Retinal pigment epithelial cell (primary cell): ENCODE results near the gene ZNF581.

Experiments used
- DNase-seq: peaks from one replicate; pipeline ENCODE4 v3.0.0-alpha.2; 2010; ENCODE audit warnings: low read depth
- H3K4me3 ChIP-seq: 2 replicates; pipeline ENCODE4 v1.5.1; 2011; ENCODE audit warnings: mild to moderate bottlenecking, low read length, control low read depth, moderate library complexity
- TF ChIP-seq, protein P1 (sequence below): conservative IDR thresholded peaks from 2 replicates; pipeline ENCODE4 v1.5.1; 2011; ENCODE audit warnings: low read depth, low read length, control low read depth, inconsistent platforms

The ZNF581 gene, protein sequence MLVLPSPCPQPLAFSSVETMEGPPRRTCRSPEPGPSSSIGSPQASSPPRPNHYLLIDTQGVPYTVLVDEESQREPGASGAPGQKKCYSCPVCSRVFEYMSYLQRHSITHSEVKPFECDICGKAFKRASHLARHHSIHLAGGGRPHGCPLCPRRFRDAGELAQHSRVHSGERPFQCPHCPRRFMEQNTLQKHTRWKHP

DNA sequence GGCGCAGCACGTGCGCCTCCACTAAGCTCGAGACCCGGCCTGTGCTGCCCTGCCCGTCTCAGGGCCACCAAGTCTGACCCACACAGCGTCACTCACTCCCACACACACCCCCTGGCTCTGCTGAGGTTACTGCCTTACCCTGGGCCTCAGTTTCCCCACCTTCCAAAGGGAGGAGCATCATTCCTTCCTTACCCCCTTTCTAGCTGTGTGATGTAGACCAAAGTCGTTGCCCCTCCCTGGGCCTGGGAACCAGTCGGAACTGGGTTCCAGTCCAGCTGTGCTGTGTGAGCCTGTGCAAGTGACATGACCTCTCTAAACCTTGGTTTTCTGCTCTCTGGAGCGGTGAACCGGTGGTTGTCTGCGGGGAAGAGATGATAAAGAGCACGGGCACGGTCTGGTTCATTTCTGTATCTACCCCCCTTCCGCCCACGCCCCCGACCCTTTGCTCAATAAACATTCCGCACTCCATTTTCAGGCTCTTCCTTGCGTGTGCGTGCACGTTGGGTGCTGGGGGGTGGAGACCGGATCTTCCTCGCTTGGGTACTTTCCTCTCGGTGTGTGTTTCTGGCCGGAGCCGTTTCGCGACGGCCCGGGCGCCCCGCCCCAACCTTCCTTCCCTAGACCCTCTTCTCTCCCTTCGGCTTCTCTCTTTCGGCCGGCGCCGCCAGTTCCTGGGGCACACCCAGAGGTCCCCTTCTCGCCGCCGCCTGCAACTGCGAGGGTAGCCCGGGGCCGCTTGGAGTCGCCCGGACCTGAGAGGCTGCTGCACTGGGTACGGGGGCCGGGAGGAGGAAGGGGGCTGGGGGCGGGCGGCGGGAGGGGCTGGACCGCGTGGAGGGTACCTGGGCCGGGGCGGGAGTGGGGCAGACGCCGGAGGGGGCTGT, at the start of gene ZNF581:
Gene ZNF581 (plus strand): TSS at position 647 of the 884 bp plus-strand sequence. CDS start 923 bp downstream, outside the sequence.
- no peak for DNase-seq
- TF ChIP-seq, protein P1, sequence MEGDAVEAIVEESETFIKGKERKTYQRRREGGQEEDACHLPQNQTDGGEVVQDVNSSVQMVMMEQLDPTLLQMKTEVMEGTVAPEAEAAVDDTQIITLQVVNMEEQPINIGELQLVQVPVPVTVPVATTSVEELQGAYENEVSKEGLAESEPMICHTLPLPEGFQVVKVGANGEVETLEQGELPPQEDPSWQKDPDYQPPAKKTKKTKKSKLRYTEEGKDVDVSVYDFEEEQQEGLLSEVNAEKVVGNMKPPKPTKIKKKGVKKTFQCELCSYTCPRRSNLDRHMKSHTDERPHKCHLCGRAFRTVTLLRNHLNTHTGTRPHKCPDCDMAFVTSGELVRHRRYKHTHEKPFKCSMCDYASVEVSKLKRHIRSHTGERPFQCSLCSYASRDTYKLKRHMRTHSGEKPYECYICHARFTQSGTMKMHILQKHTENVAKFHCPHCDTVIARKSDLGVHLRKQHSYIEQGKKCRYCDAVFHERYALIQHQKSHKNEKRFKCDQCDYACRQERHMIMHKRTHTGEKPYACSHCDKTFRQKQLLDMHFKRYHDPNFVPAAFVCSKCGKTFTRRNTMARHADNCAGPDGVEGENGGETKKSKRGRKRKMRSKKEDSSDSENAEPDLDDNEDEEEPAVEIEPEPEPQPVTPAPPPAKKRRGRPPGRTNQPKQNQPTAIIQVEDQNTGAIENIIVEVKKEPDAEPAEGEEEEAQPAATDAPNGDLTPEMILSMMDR = no peak
- peak within 1 kb of the TSS; percentile 79 for H3K4me3 ChIP-seq

DNA sequence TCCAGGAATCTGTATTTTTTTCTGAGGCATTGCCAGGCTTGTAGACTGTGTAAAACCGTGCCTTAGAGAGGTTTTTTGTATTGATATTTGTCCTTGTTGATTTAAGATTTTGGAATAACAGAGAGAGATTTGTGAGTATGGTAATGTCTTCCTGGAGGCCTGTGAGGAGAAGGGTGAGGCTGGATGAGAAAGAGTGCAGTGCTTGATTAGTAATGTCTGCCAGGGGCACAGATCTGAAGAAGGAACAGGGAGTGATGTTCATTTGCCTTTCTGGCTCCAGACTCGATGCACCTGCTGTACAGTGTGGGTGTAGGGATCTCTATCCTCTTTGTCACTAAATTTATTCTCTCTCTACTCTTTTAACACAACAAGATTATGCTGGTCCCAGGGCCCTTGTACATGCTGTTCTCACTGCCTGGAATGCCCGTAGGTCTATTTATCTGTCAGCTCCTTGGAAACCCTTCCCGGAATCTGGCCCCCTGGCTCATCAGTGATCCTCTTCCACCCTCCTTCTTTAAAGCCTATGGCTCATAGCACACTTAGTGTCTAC, 48.4 kb upstream of the ZNF581 start:
- H3K4me3 ChIP-seq = no peak overlapping the region
- DNase-seq = no peak
- TF ChIP-seq, protein P1 = no peak

DNA sequence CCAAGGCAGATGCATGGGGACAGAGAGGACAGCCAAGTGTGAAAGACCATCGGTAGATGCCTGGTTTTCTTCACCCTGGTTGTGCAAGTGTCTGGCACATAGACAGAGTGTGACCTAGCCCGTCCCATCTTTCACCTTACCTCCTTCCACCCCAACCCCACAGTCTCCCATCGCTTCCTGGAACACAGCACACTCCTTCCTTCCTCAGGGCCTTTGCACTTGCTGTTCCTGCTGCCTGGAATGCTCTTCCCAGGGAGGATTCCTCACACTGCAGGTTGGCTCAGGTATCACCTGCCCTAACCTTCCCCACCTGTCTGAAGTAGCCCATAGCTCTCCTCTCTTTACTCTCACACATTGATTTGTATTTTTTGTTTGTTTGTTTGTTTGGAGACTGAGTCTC, 47.1 kb upstream of the ZNF581 start:
- no peak overlapping the region for H3K4me3 ChIP-seq
- DNase-seq = no peak
- TF ChIP-seq, protein P1 = no peak

DNA sequence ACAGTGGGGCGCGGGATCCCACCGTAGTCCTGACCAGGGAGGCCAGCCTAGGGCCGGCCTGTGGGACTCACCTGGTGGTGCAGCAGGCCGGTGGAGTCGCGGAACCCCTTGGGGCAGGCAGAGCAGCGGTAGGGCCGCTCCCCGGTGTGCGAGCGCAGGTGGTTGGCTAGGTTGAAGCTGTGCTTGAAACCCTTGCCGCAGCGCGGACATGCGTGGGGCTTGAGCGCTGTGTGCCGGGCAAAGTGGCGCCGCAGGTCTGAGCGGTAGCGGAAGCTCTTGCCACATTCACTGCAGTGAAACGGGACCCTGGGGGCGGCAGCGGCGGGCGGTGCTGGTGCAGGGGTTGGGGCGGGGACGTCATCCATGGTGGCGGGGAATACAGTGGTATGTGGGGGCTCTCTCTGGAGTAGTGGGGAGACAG, 45.9 kb upstream of the ZNF581 start:
- TF ChIP-seq, protein P1 = no peak
- DNase-seq = no peak

DNA sequence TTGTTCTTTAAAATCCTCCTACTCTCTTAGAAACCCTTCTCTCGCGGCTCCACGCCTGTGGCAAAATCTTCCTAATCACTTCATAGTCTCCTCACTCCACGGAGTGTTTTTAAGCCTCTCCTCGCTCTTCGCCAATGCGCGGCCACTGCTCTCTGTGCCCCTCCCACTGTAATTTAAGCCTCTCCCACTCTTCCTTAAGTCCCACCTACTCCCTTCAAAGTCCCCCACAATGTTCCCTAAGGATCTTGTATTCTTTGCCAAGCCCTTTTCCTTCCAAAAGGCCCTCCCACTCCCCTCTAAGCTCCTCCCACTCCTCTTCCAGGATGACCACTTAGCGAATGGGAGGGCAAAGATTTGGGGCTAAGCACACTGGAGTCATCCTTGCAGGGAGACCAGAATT, 45.4 kb upstream of the ZNF581 start:
- TF ChIP-seq, protein P1 = no peak
- no peak overlapping the region for H3K4me3 ChIP-seq
- DNase-seq = no peak

More for the DNA sequence above, 45.9 kb upstream of the ZNF581 start:
- no peak overlapping the region for H3K4me3 ChIP-seq

DNA sequence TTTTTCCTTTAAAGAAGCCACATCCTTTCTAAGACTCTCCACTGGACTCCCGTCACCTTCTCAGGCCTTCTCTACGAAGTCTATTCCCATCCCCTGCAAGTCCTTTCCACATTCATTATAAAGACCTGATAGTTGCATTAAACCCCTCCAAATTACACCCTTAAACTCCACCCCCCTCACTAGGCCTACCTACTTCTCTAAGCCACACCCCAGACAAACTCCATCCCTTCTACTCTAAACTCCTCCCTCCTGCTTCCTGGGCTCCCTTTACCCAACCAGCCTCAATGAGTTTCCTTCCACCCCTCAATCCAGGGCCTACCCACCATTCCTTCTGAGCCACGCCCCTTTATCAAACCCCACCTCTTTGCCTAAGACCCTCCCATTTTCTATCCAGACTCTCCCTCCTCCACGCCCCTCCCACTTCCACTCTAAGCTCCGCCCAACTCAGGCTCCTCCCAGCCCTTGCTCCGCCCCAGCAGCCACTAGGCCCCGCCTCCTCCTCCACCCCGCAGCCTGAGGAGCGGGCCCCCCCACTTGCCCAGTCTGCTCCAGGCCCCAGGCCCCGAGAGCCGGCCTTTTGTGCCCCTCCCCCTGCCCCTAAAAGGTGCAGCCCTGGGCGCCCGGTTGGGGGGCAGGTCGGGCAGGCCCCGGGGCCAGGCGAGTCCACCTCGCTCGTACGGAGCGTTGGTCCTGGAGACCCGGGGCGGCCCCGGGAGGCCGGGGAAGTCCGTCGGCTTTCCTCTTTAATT, 44.6 kb upstream of the ZNF581 start:
- TF ChIP-seq, protein P1 = no peak
- peak overlapping the region; percentile 87 for H3K4me3 ChIP-seq
- peak; percentile 82 for DNase-seq
